Epithelial cell of proximal tubule (primary cell): ENCODE results near the gene TCERG1. TPM values are rescaled to one million over a fixed set of nuclear protein-coding genes. Genes with fewer than 3 reads are reported as not detected.

Experiments used
- DNase-seq: peaks from one replicate; pipeline ENCODE4 v3.0.0-alpha.2; 2011; ENCODE audit warnings: low read depth
- H3K4me3 ChIP-seq: 2 replicates; pipeline ENCODE4 v1.5.1; 2011; ENCODE audit warnings: low read depth, mild to moderate bottlenecking, low read length
- CTCF ChIP-seq: conservative IDR thresholded peaks from 2 replicates; pipeline ENCODE4 v1.5.1; 2012; ENCODE audit warnings: low read depth, mild to moderate bottlenecking, low read length
- total RNA-seq: library from RNA; depleted of rRNA; stranded (reverse); fragments of >200 nt; gene quantifications from 2 replicates; pipeline ENCODE4 v1.2.3, GENCODE V29; 2015

Gene TCERG1
- total RNA-seq, 1 donor from 2014 or later: 43.7 TPM

- no peak for DNase-seq
- TF ChIP-seq CTCF: no peak
- H3K4me3 ChIP-seq: no peak within 1 kb of the TSS
Observed at GRCh38 chr5:146516151-146516475, 69.0 kb downstream of the TCERG1 start, which contains the start of gene GPR151. GPR151 (minus strand) TSS chr5:146516190; CDS start chr5:146516113, 77 bp downstream.

- DNase-seq: no peak
- TF ChIP-seq CTCF: no peak
- H3K4me3 ChIP-seq: no peak overlapping the region
Observed at GRCh38 chr5:146519554-146519953, 72.4 kb downstream of the TCERG1 start.

GRCh38 chr5:146520731-146521130 is 73.6 kb downstream of the TCERG1 start:
- H3K4me3 ChIP-seq: no peak overlapping the region
- DNase-seq: peak; percentile 12
- TF ChIP-seq CTCF: no peak

GRCh38 chr5:146521403-146522106 is 74.4 kb downstream of the TCERG1 start:
- no peak for TF ChIP-seq CTCF
- no peak for DNase-seq
- H3K4me3 ChIP-seq: no peak overlapping the region

- no peak for TF ChIP-seq CTCF
- no peak overlapping the region for H3K4me3 ChIP-seq
- no peak for DNase-seq
Observed at GRCh38 chr5:146523698-146524097, 76.6 kb downstream of the TCERG1 start.

- no peak for TF ChIP-seq CTCF
Observed at GRCh38 chr5:146527785-146528184, 80.7 kb downstream of the TCERG1 start.

GRCh38 chr5:146528236-146528635 is 81.1 kb downstream of the TCERG1 start:
- H3K4me3 ChIP-seq: no peak overlapping the region
- no peak for DNase-seq
- TF ChIP-seq CTCF: peak; percentile 20

More at GRCh38 chr5:146527785-146528184, 80.7 kb downstream of the TCERG1 start:
- DNase-seq: no peak
- no peak overlapping the region for H3K4me3 ChIP-seq
